HG03469 (cell line): Measurements from ENCODE around the gene ZNF516.

ENCODE experiments used
- ATAC-seq: cut with Tn5 transposase; IDR thresholded peaks from one replicate; pipeline ENCODE4 v1.9.1; 2021; ENCODE audit warnings: mild to moderate bottlenecking, moderate library complexity, moderate number of reproducible peaks; ENCODE audit not compliant: unreplicated experiment

The ZNF516 gene

GRCh38 chr18:76404345-76404831, 90.7 kb downstream of the ZNF516 start:
- ATAC-seq = no peak

GRCh38 chr18:76402026-76402990, 92.7 kb downstream of the ZNF516 start:
- ATAC-seq = no peak

DNA sequence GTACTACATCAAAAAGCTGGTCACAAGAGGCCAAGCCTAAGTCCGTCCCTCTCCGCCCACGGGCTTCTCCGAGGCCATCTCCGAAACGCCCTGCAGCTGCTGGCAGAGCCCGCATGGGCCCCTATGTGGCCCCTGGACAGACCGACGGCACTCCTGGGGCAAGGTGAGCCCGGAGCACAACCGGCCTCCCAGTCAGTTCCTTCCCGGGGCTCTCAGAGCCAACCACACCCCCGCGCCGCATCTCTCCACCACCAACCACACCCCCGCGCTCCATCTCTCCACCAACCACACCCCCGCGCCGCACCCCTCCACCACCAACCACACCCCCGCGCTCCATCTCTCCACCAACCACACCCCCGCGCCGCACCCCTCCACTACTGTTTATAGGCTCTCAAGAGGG, 93.5 kb downstream of the ZNF516 start:
- no peak for ATAC-seq

- no peak for ATAC-seq
Measured at GRCh38 chr18:76399613-76400391, 95.2 kb downstream of the ZNF516 start.

DNA sequence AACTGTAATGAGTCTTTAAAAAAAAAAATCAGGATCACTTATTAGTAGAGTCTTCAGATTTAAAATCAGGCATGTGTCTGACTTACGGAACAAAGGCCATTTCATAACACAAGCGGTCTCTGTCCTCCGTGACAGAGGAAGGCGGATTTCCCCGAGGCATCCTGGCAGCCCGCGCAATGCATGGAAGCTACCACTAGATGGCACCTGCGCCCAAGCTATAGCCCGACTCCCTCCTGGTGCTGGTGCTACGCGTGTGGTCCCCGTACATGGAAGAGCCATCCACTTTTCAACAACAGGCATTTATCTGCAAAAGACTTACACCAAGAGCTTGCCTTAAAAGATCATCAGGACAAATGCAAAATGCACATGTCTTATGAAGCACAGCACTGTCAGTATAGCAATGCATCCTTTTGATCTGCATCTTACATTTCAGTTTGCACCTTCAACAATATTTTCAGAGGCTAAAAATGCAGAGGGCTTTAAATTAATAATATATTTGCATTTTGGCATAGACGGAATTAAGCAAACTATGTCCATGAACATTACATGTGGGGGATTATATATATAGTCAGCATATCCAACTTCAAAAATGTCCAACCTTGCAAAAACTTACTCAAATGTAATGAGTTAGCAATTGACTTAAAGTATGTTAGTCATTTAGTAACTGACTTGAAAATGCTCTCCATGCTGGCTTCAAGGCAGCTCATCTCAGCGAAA, 96.0 kb downstream of the ZNF516 start:
- ATAC-seq = peak; percentile 79

GRCh38 chr18:76398295-76398694, 96.7 kb downstream of the ZNF516 start:
- ATAC-seq = no peak

DNA sequence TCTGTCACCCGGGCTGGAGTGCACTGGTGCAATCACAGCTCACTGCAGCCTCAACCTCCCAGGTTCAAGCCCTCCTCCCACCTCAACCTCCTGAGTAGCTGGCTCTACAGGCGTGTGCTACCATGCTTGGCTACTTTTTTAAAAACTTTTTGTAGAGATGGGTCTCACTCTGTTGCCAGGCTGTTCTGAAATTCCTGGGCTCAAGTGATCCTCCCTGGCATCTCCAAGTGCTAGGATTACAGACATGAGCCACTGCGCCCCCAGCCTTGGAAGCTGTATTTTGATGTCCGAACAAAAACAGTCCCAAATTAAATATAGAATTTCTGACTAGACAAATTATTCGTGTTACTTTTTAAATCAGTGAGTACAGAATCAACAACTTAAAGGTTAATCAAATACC, 97.4 kb downstream of the ZNF516 start:
- no peak for ATAC-seq

- no peak for ATAC-seq
Measured at GRCh38 chr18:76396792-76397191, 98.2 kb downstream of the ZNF516 start.

GRCh38 chr18:76395609-76396008, 99.4 kb downstream of the ZNF516 start:
- ATAC-seq = no peak

- ATAC-seq = no peak
Measured at GRCh38 chr18:76394780-76395476, 100.1 kb downstream of the ZNF516 start.

- no peak for ATAC-seq
Measured at GRCh38 chr18:76392349-76392748, 102.7 kb downstream of the ZNF516 start.

- no peak for ATAC-seq
Measured at GRCh38 chr18:76391746-76392145, 103.3 kb downstream of the ZNF516 start.

GRCh38 chr18:76391038-76391437, 104.0 kb downstream of the ZNF516 start:
- no peak for ATAC-seq

DNA sequence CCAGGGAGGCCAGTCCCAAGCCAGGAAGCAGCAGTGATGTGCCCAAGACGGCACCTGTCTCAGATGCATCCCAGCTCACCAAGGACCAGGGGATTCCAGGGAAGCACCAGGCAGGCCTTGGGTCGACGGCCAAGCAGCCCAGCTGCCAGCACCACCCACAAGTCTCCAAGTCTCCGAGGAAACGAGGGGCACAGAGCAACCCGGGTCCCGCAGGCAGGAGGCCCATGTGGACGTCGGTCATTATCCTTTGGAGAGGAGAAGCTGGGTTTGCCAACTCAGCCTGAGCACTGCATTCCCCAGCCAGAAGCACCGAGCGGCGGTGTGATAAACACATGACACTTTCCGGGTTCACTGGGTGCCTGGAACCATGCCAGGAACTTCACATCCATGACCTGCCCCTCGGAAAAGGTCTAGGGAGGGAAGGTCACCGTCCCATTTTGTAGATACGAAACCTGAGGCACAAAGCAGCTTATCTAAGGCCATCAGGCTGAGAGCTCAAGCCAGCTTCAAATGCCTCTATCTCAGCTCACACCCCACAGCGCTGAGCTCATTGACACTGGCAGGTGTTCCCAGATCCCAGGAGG, 104.5 kb downstream of the ZNF516 start:
- no peak for ATAC-seq

DNA sequence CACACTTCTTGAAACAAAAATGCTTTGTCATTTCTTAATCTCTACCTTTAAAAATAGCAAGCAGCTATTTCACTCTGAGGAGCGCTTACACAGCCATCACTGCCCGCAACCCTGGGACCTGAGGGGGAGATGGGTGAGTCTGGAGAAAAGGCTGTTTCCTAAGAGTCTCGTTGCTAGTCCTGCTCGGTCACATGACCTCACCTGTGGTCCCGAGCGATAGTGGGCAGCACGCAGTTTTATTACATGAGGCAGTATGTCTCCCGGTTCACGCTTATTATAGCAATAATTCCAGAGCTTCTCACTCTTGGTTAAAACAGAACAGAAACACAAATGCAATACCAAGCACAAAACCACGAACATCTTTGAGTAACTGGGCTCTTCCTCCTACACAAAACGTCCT, 105.3 kb downstream of the ZNF516 start:
- no peak for ATAC-seq

DNA sequence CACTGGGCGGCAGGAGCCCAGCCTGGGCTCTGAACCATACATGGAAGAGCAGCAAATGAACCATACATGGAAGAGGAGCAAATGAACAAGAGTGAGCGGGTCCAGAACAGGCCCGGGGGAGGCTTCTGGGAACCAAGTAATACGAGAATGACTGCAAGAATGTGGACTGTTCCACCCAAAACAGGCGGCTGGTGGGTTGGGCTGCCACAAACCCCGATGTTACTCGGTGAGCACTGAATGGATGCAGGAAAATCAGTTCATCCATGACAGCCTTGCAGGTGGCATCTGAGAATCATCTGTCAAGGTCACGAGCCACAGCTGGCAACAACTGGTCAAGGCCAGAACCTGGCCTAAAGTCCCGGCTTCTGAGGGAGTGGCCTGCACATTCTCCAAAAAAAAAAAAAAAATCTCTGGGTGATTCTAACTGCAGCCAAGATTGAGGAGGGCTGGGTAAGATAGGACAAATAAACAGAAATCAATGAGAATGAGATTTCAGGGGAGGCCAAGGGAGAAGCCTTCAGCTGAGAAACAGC, 106.1 kb downstream of the ZNF516 start:
- no peak for ATAC-seq

- no peak for ATAC-seq
Measured at GRCh38 chr18:76388261-76388660, 106.8 kb downstream of the ZNF516 start.

- ATAC-seq = no peak
Measured at GRCh38 chr18:76387608-76388007, 107.4 kb downstream of the ZNF516 start.

DNA sequence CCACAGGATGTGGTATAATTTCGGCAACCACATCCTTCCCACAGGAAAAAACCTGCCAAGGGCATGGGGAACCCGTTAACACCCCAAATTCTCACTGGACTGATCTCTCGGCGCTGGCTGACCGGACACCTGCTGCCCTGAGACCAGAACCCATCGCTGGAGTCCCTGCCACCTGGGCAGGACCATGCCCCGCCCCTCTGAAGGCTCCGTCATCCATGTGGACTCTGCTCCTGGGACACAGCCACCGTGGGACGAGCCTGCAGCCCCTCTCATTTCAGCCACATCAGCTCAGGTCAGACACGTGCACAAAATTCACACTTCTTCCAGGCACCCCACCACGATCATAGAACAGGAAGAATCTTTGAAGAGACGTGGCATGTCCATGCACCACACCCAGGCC, 108.2 kb downstream of the ZNF516 start:
- no peak for ATAC-seq

GRCh38 chr18:76386071-76386470, 109.0 kb downstream of the ZNF516 start:
- no peak for ATAC-seq
